ENCODE data around the gene CACNA1C. TPM values are rescaled to one million over a fixed set of nuclear protein-coding genes. Genes with fewer than 3 reads are reported as not detected.

Gene CACNA1C
- total RNA-seq, 2 experiments from 2014 or later = 0.69 to 1.4 TPM

- CTCF ChIA-PET (ENCODE audit: unreplicated experiment) = no interaction called here
- no peaks in the 10 kb centered on the region for H3K9me3 ChIP-seq (ENCODE audit: low read length)
- H3K27ac ChIP-seq (ENCODE audit: low read depth, low read length, poor library complexity, severe bottlenecking) = no peak overlapping the region
- no TSS peak for BruUV-seq (replicated peaks)
- TF ChIP-seq CTCF (conservative IDR thresholded peaks at IDR 0.05; ENCODE audit: low read length) (no peak), EZH2phosphoT487 (IDR thresholded peaks at IDR 0.05; ENCODE audit: borderline replicate concordance, low read depth, low read length) (no peak)
- H2AFZ ChIP-seq (ENCODE audit: low read length) = no peak overlapping the region
- intact Hi-C loops (cut with micrococcal nuclease; ENCODE audit: unreplicated experiment) = loop anchor here (5.0 kb wide), 1 partner anchor 204 kb away; no protein-coding TSS in a partner anchor
- H4K20me1 ChIP-seq (ENCODE audit: insufficient read depth, low read length) = no peaks in the 10 kb centered on the region
- H3K4me2 ChIP-seq (ENCODE audit: low read length) = no peak overlapping the region
- DNase-seq (ENCODE audit: low spot score) = no peak
- H3K36me3 ChIP-seq (ENCODE audit: insufficient read depth, low read length) = no peaks in the 10 kb centered on the region
- no peaks in the 10 kb centered on the region for H3K9me2 ChIP-seq (ENCODE audit: insufficient read depth, low read length)
- no peak overlapping the region for H3K4me3 ChIP-seq (ENCODE audit: low read depth, low read length, poor library complexity, severe bottlenecking)
- no peaks in the 10 kb centered on the region for H3K4me1 ChIP-seq (ENCODE audit: insufficient read depth, low read length, poor library complexity, severe bottlenecking)
- POLR2A ChIA-PET = no interaction called here
- H3K79me2 ChIP-seq (ENCODE audit: insufficient read depth, low read depth, low read length) = no peaks in the 10 kb centered on the region
Measured at GRCh38 chr12:2383325-2384028, 330.7 kb downstream of the CACNA1C start.

DNA sequence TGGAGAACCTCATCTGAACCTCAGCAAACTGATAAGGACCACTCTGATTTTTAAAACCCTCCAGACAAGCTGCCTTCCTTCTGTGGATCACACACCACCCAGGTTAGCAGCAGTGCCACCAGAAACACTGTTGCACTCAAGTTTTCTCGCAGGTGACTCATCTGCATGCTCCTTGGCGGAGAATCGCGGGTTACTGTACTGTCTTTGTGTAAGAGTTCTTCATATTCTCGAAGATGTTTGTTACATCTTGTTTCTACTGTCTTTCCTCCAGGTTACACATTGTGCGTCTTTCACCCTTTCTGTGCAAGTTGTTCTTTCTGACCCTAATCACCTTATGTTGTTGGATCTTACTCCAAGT lies 331.2 kb downstream of the CACNA1C start:
- BruUV-seq (replicated peaks) = no TSS peak
- Histone ChIP-seq H3K27ac (ENCODE audit: low read depth, low read length, poor library complexity, severe bottlenecking) (no peak overlapping the region), H3K79me2 (ENCODE audit: insufficient read depth, low read depth, low read length) (no peaks in the 10 kb centered on the region), H2AFZ (ENCODE audit: low read length) (no peak overlapping the region), H3K9me2 (ENCODE audit: insufficient read depth, low read length) (no peaks in the 10 kb centered on the region), H3K4me3 (ENCODE audit: low read depth, low read length, poor library complexity, severe bottlenecking) (no peak overlapping the region), H3K9me3 (ENCODE audit: low read length) (no peaks in the 10 kb centered on the region), H3K4me2 (ENCODE audit: low read length) (no peak overlapping the region), H4K20me1 (ENCODE audit: insufficient read depth, low read length) (no peaks in the 10 kb centered on the region), H3K4me1 (ENCODE audit: insufficient read depth, low read length, poor library complexity, severe bottlenecking) (no peaks in the 10 kb centered on the region), H3K36me3 (ENCODE audit: insufficient read depth, low read length) (no peaks in the 10 kb centered on the region)
- POLR2A ChIA-PET = no interaction called here
- CTCF ChIA-PET (ENCODE audit: unreplicated experiment) = no interaction called here
- intact Hi-C loops (cut with micrococcal nuclease; ENCODE audit: unreplicated experiment) = loop anchor here (5.0 kb wide), 1 partner anchor 203 kb away; no protein-coding TSS in a partner anchor
- TF ChIP-seq EZH2phosphoT487 (IDR thresholded peaks at IDR 0.05; ENCODE audit: borderline replicate concordance, low read depth, low read length) = no peak
- no peak for TF ChIP-seq CTCF (conservative IDR thresholded peaks at IDR 0.05; ENCODE audit: low read length)
- DNase-seq (ENCODE audit: low spot score) = no peak
